MCF 10A (cell line): ENCODE results near the gene THBD. TPM values are rescaled to one million over a fixed set of nuclear protein-coding genes. Genes with fewer than 3 reads are reported as not detected.
A peak's percentile ranks its signal among the peaks of the same experiment; 100 is the strongest.

Source experiments
- BruUV-seq: library from RNA; stranded (reverse); fragments of 400-500 nt; replicated peaks from 2 replicates; lab custom pipeline; 2021; lab: Mats Ljungman, UMichigan
- CTCF ChIA-PET: fragments of 300-600 bp; sonication (Branson Sonifier 250); formaldehyde crosslinking; extraction: SDS; loops from one replicate; lab custom pipeline; 2021; ENCODE audit warnings: antibody characterized with exemption, inconsistent platforms; lab: Yijun Ruan, JAX
- POLR2A ChIA-PET: fragments of 300-600, 350-650 bp; sonication (Branson Sonifier 250); formaldehyde crosslinking; extraction: SDS; loops from one replicate; lab custom pipeline; 2020; ENCODE audit warnings: antibody characterized with exemption, inconsistent platforms; lab: Yijun Ruan, JAX
- DNase-seq: peaks from one replicate; pipeline ENCODE4 v3.0.0-alpha.2; 2018; ENCODE audit not compliant: unreplicated experiment
- H3K27ac Mint-ChIP-seq: one replicate; pipeline ENCODE4 v1.8.0; 2022; ENCODE audit warnings: mild to moderate bottlenecking, low read depth, mixed read lengths; ENCODE audit not compliant: unreplicated experiment
- H3K27me3 Mint-ChIP-seq: one replicate; pipeline ENCODE4 v1.8.0; 2022; ENCODE audit warnings: mixed read lengths; ENCODE audit not compliant: insufficient read depth, unreplicated experiment
- H3K36me3 Mint-ChIP-seq: one replicate; pipeline ENCODE4 v1.8.0; 2022; ENCODE audit warnings: mild to moderate bottlenecking, moderate library complexity, mixed read lengths; ENCODE audit not compliant: insufficient read depth, unreplicated experiment
- H3K4me1 Mint-ChIP-seq: one replicate; pipeline ENCODE4 v1.8.0; 2022; ENCODE audit warnings: mixed read lengths; ENCODE audit not compliant: insufficient read depth, unreplicated experiment
- H3K4me3 Mint-ChIP-seq: one replicate; pipeline ENCODE4 v1.8.0; 2022; ENCODE audit warnings: mild to moderate bottlenecking, moderate library complexity, mixed read lengths; ENCODE audit not compliant: unreplicated experiment
- H3K9me3 Mint-ChIP-seq: one replicate; pipeline ENCODE4 v1.8.0; 2022; ENCODE audit warnings: mixed read lengths; ENCODE audit not compliant: unreplicated experiment
- CTCF ChIP-seq: fragments of 200-600 bp; IDR thresholded peaks from one replicate; pipeline ENCODE4 v1.8.0; 2022; ENCODE audit warnings: antibody characterized with exemption, mild to moderate bottlenecking; ENCODE audit not compliant: unreplicated experiment
- intact Hi-C: fragments of 100-400 bp; cut with micrococcal nuclease; formaldehyde crosslinking; loops from 2 replicates; pipeline ENCODE4 v1.14.1; 2022
- total RNA-seq: library from RNA; stranded (reverse); gene quantifications from 2 replicates; pipeline ENCODE4 v1.2.3, GENCODE V29; 2022

Gene THBD
- total RNA-seq, 1 experiment from 2014 or later = 15.4 TPM

- H3K9me3 Mint-ChIP-seq = no peaks in the 10 kb centered on the region
- no TSS peak for BruUV-seq
- no peaks in the 10 kb centered on the region for H3K36me3 Mint-ChIP-seq
- peaks cover 15% of the 10 kb centered on the region for H3K4me1 Mint-ChIP-seq
- TF ChIP-seq CTCF = no peak
- H3K4me3 Mint-ChIP-seq = no peak overlapping the region
- H3K27me3 Mint-ChIP-seq = no peaks in the 10 kb centered on the region
- no peak for DNase-seq
- H3K27ac Mint-ChIP-seq = no peak overlapping the region
- CTCF ChIA-PET = no interaction called here
- POLR2A ChIA-PET = no interaction called here
- intact Hi-C loops = no loop called here
Measured at GRCh38 chr20:23023621-23024177, 25.8 kb downstream of the THBD start.

GRCh38 chr20:23022849-23023248 lies 26.6 kb downstream of the THBD start:
- CTCF ChIA-PET = interaction anchor here (1.2 kb wide), 1 partner anchor 18 kb away, joined by 3 read pairs; no protein-coding TSS in a partner anchor
- Mint-ChIP-seq H3K4me3 (no peak overlapping the region), H3K9me3 (no peaks in the 10 kb centered on the region), H3K27me3 (no peaks in the 10 kb centered on the region), H3K36me3 (no peaks in the 10 kb centered on the region), H3K4me1 (peaks cover 15% of the 10 kb centered on the region), H3K27ac (no peak overlapping the region)
- no peak for TF ChIP-seq CTCF
- DNase-seq = no peak
- no TSS peak for BruUV-seq
- intact Hi-C loops = no loop called here
- POLR2A ChIA-PET = no interaction called here

- CTCF ChIA-PET = interaction anchor here (0.6 to 1.2 kb wide), 3 partner anchors 19 to 319 kb away, joined by 3 to 5 read pairs (median 3); no protein-coding TSS in a partner anchor
- no TSS peak for BruUV-seq
- no peak overlapping the region for H3K4me3 Mint-ChIP-seq
Measured at GRCh38 chr20:23021951-23022350, 27.5 kb downstream of the THBD start.

GRCh38 chr20:23021541-23021940 lies 27.9 kb downstream of the THBD start:
- H3K4me1 Mint-ChIP-seq = peaks cover 15% of the 10 kb centered on the region
- H3K27me3 Mint-ChIP-seq = no peaks in the 10 kb centered on the region
- ChIA-PET CTCF (interaction anchor here (0.7 to 1.2 kb wide), 4 partner anchors 177 to 329 kb away, joined by 3 to 5 read pairs (median 4); no protein-coding TSS in a partner anchor), POLR2A (no interaction called here)
- BruUV-seq = no TSS peak
- TF ChIP-seq CTCF = no peak
- peak; percentile 18 for DNase-seq
- H3K9me3 Mint-ChIP-seq = no peaks in the 10 kb centered on the region
- H3K4me3 Mint-ChIP-seq = no peak overlapping the region
- H3K27ac Mint-ChIP-seq = no peak overlapping the region
- intact Hi-C loops = no loop called here
- H3K36me3 Mint-ChIP-seq = no peaks in the 10 kb centered on the region

More at GRCh38 chr20:23021951-23022350, 27.5 kb downstream of the THBD start:
- no peak for TF ChIP-seq CTCF
- intact Hi-C loops = no loop called here
- Mint-ChIP-seq H3K36me3 (no peaks in the 10 kb centered on the region), H3K27me3 (no peaks in the 10 kb centered on the region), H3K9me3 (no peaks in the 10 kb centered on the region), H3K27ac (no peak overlapping the region), H3K4me1 (peaks cover 15% of the 10 kb centered on the region)
- DNase-seq = peak; percentile 23
- POLR2A ChIA-PET = no interaction called here
